K562 (cell line): ENCODE measurements around the gene BNC2. TPM values are rescaled to one million over a fixed set of nuclear protein-coding genes. Genes with fewer than 3 reads are reported as not detected.

Experiments used
- ATAC-seq: fragments of 200-7000 bp; cut with Tn5 transposase; 3 replicates; pipeline ENCODE4 v1.9.1; 2020; ENCODE audit warnings: moderate library complexity
- BruUV-seq: library from RNA; stranded (reverse); fragments of 400-500 nt; replicated peaks from 2 replicates; lab custom pipeline; 2021; lab: Mats Ljungman, UMichigan
- CTCF ChIA-PET: fragments of 300-600 bp; formaldehyde crosslinking; extraction: SDS; loops from one replicate; lab custom pipeline; 2021; ENCODE audit warnings: low intra/inter-chr PET ratio; lab: Yijun Ruan, JAX
- POLR2A ChIA-PET: fragments of 300-600, 350-650 bp; sonication (Branson Sonifier 250); formaldehyde crosslinking; extraction: SDS; loops from one replicate; lab custom pipeline; 2021; ENCODE audit warnings: antibody characterized with exemption, inconsistent platforms; lab: Yijun Ruan, JAX
- DNase-seq, 4 experiments: peaks; one replicate each; pipeline versions ENCODE4 v3.0.0 to v3.0.0-alpha.2; 2011 to 2018; ENCODE audit warnings: low spot score in 3 of 4, mixed read lengths in 3 of 4; ENCODE audit errors: extremely low read depth in 1 of 4
- FAIRE-seq: peaks from 2 replicates; lab custom pipeline; 2011; peaks lifted over from hg19 to GRCh38; lab: Jason Lieb, UNC
- H2AFZ ChIP-seq: 2 replicates; pipeline ENCODE4 v1.6.0; 2011; ENCODE audit warnings: low read depth, low read length, control low read depth, inconsistent platforms
- H3K27ac ChIP-seq: fragments of 200-600 bp; 3 replicates; pipeline ENCODE4 v1.8.0; 2011; ENCODE audit warnings: low read depth, mild to moderate bottlenecking, control low read depth, inconsistent platforms, low read length, moderate library complexity, mixed read lengths; ENCODE audit errors: extremely low read depth
- H3K27me3 ChIP-seq, 2 experiments: fragments of 300-600 bp in 1 of 2; 2 replicates in 1 of 2; 3 replicates in 1 of 2; pipeline versions ENCODE4 v1.6.0 to v1.8.0; 2011; ENCODE audit warnings: inconsistent platforms in 2 of 2, low read length in 2 of 2, mild to moderate bottlenecking in 1 of 2, mixed read lengths in 1 of 2, moderate library complexity in 1 of 2; ENCODE audit not compliant: control insufficient read depth in 2 of 2, insufficient read depth in 2 of 2
- H3K36me3 ChIP-seq: fragments of 300-600 bp; 3 replicates; pipeline ENCODE4 v1.8.0; 2011; ENCODE audit warnings: mild to moderate bottlenecking, low read length, inconsistent platforms; ENCODE audit not compliant: control insufficient read depth, insufficient read depth
- H3K4me1 ChIP-seq, 2 experiments: fragments of 200-600 bp in 1 of 2; replicated peaks in 1 of 2; 2 replicates in 1 of 2; 3 replicates in 1 of 2; pipeline versions ENCODE4 v1.5.1 to v1.8.0; 2011; ENCODE audit warnings: inconsistent platforms in 2 of 2, low read length in 2 of 2, mild to moderate bottlenecking in 1 of 2, mixed read lengths in 1 of 2, moderate library complexity in 1 of 2; ENCODE audit not compliant: control insufficient read depth in 2 of 2, insufficient read depth in 2 of 2
- H3K4me2 ChIP-seq: 2 replicates; pipeline ENCODE4 v1.6.1; 2011; ENCODE audit warnings: low read length, control low read depth, inconsistent platforms, mixed read lengths; ENCODE audit not compliant: insufficient read depth
- H3K4me3 ChIP-seq: fragments of 200-600 bp; sonication (generic), shearing (Covaris generic); 2 replicates; pipeline ENCODE4 v1.5.1; 2016; ENCODE audit warnings: control low read depth, inconsistent platforms
- H3K79me2 ChIP-seq: fragments of 200-600 bp; 3 replicates; pipeline ENCODE4 v1.8.0; 2011; ENCODE audit warnings: low read length, inconsistent platforms; ENCODE audit not compliant: control insufficient read depth, insufficient read depth
- H3K9ac ChIP-seq, 2 experiments: 2 replicates each; pipeline versions ENCODE4 v1.6.0 to v1.6.1; 2011; ENCODE audit warnings: low read depth in 2 of 2, low read length in 2 of 2, control low read depth in 1 of 2, inconsistent platforms in 1 of 2, mild to moderate bottlenecking in 1 of 2, mixed read lengths in 1 of 2; ENCODE audit not compliant: insufficient read depth in 1 of 2
- H3K9me1 ChIP-seq: one replicate; pipeline ENCODE4 v1.6.0; 2011; ENCODE audit warnings: inconsistent platforms, mild to moderate bottlenecking, low read length, moderate library complexity; ENCODE audit not compliant: control insufficient read depth, insufficient read depth
- H3K9me3 ChIP-seq: replicated peaks from 2 replicates; pipeline ENCODE4 v1.5.1; 2011; ENCODE audit warnings: low read depth, low read length, inconsistent platforms; ENCODE audit not compliant: control insufficient read depth, insufficient read depth
- H4K20me1 ChIP-seq: replicated peaks from 2 replicates; pipeline ENCODE4 v1.6.1; 2011; ENCODE audit warnings: low read length, inconsistent platforms, mixed read lengths; ENCODE audit not compliant: control insufficient read depth, insufficient read depth
- HMG20B ChIP-seq: fragments of 250-450 bp; sonication (Bioruptor Pico); IDR thresholded peaks from 2 replicates; pipeline ENCODE4 v1.5.0; 2021; ENCODE audit warnings: mild to moderate bottlenecking
- HNRNPL ChIP-seq: fragments of 200-400 bp; formaldehyde crosslinking; IDR thresholded peaks from 2 replicates; pipeline ENCODE4 v1.6.1; 2017; ENCODE audit warnings: low read depth, mild to moderate bottlenecking, low read length
- MAFG ChIP-seq: fragments of 450-650 bp; conservative IDR thresholded peaks from 2 replicates; pipeline ENCODE4 v1.6.1; 2016; ENCODE audit warnings: missing genetic modification characterization, missing compliant biosample characterization
- MLLT1 ChIP-seq, 2 experiments: fragments of 450-650 bp; IDR thresholded peaks; 2 replicates each; pipeline ENCODE4 v1.6.1; 2016
- RBM34 ChIP-seq: fragments of 200-400 bp; formaldehyde crosslinking; IDR thresholded peaks from 2 replicates; pipeline ENCODE4 v1.6.1; 2018; ENCODE audit warnings: low read length, borderline replicate concordance; ENCODE audit not compliant: insufficient read depth
- TAL1 ChIP-seq: fragments of 450-650 bp; IDR thresholded peaks from 2 replicates; pipeline ENCODE4 v1.6.1; 2016; ENCODE audit warnings: mild to moderate bottlenecking
- ZNF232 ChIP-seq: sonication (generic); formaldehyde crosslinking; IDR thresholded peaks from 2 replicates; pipeline ENCODE4 v1.8.0; 2022; ENCODE audit warnings: mild to moderate bottlenecking, missing genetic modification reagents
- ZNF384 ChIP-seq: IDR thresholded peaks from 2 replicates; pipeline ENCODE4 v1.6.1; 2012; ENCODE audit warnings: low read depth, low read length, improper control_type of control experiment
- ZNF407 ChIP-seq: fragments of 450-650 bp; IDR thresholded peaks from 2 replicates; pipeline ENCODE4 v1.6.1; 2016; ENCODE audit warnings: low read depth
- ZNF408 ChIP-seq: fragments of 250-450 bp; sonication (Bioruptor Pico); IDR thresholded peaks from 2 replicates; pipeline ENCODE4 v1.4.0; 2020; ENCODE audit warnings: low read depth, mild to moderate bottlenecking, moderate library complexity
- WGBS: fragments of 100-300 bp; shearing (Covaris generic); methylation state at CpG from one replicate; pipeline ENCODE4 v1.1.6; 2016; ENCODE audit warnings: low coverage, mixed read lengths; ENCODE audit not compliant: insufficient coverage; ENCODE audit errors: missing lambda C conversion rate; 5-methylcytosine and 5-hydroxymethylcytosine counted together
- in situ Hi-C: fragments of 300-500 bp; cut with MboI; formaldehyde crosslinking; loops from 4 replicates; pipeline ENCODE4 v1.15.0; 2018; ENCODE audit warnings: inconsistent platforms, mixed read lengths
- intact Hi-C: fragments of 100-400 bp; cut with micrococcal nuclease; formaldehyde crosslinking; loops from 2 replicates; pipeline ENCODE4 v1.14.2; 2022
- polyA plus RNA-seq, 8 experiments: library from polyadenylated mRNA; depleted of rRNA in 4 of 8; stranded (reverse) in 5 of 8; unstranded in 3 of 8; fragments of >200 nt; fragmentation: Nextera tagmentation in 2 of 8; fragmentation: Illumina TruSeq in 1 of 8; extraction: Ambion mirVana in 2 of 8; extraction: Trizol in 1 of 8; gene quantifications; 2 replicates each; pipeline versions ENCODE4 v1.2.1 to v1.2.3, GENCODE V29; 2011 to 2014; ENCODE audit warnings: inconsistent platforms in 1 of 8, missing spikeins in 1 of 8
- total RNA-seq, 7 experiments: library from RNA; depleted of rRNA in 6 of 7; stranded (reverse); fragments of >200 nt in 6 of 7; fragmentation: Illumina TruSeq in 2 of 7; extraction: Trizol in 2 of 7; gene quantifications; 2 replicates each; pipeline versions ENCODE4 v1.2.1 to v1.2.3, GENCODE V29; 2011 to 2021; ENCODE audit warnings: low replicate concordance in 1 of 7

The BNC2 gene
- total and polyA plus RNA-seq, 9 of the 15 experiments (the other 6 are each of a cell fraction or from before 2014, with no cell fraction given): not detected

- TF ChIP-seq ZNF384 (no peak), TAL1 (no peak), RBM34 (no peak), HNRNPL (no peak), ZNF232 (CRISPR knock-in tag) (no peak), MAFG (tag) (no peak)
Observed at GRCh38 chr9:16704116-16705110, 166.1 kb downstream of the BNC2 start (continued).

- in situ Hi-C loops: no loop called here
- Histone ChIP-seq H3K36me3 (no peaks in the 10 kb centered on the region), H3K9me3 (no peaks in the 10 kb centered on the region), H3K4me3 (no peak overlapping the region), H3K9me1 (no peaks in the 10 kb centered on the region), H3K4me1 (no peaks in the 10 kb centered on the region), H4K20me1 (no peaks in the 10 kb centered on the region), H3K4me2 (no peak overlapping the region), H3K27me3 (no peaks in the 10 kb centered on the region), H3K9ac (no peak overlapping the region), H3K79me2 (no peaks in the 10 kb centered on the region), H3K27ac (no peak overlapping the region), H2AFZ (no peak overlapping the region)
- no peak for FAIRE-seq
- WGBS: 0% methylated on average over 1 of the region's 2 CpGs
- BruUV-seq: no TSS peak
- no peak for ATAC-seq
- ChIA-PET CTCF (no interaction called here), POLR2A (no interaction called here)
- intact Hi-C loops: no loop called here
- no peak for DNase-seq
- no peak for TF ChIP-seq ZNF384
- TF ChIP-seq ZNF407: no peak
- no peak for TF ChIP-seq ZNF408 (CRISPR knock-in tag)
- no peak for TF ChIP-seq MLLT1 (IDR thresholded peaks at IDR 0.05)
- no peak for TF ChIP-seq HMG20B (CRISPR knock-in tag)
Observed at GRCh38 chr9:16701347-16701746, 169.1 kb downstream of the BNC2 start.
